ENCODE data around the gene COG5.

Gene COG5

GRCh38 chr7:107274506-107274905 is 289.2 kb downstream of the COG5 start:
- Histone ChIP-seq H3K9me3 (ENCODE audit: control insufficient read depth in 1 of 2, low read length in 2 of 2) (no peaks in the 10 kb centered on the region), H3K4me3 (ENCODE audit: low read depth in 1 of 2, low read length in 2 of 2) (no peak overlapping the region), H3K4me1 (ENCODE audit: control insufficient read depth in 1 of 2, insufficient read depth in 2 of 2, low read length in 2 of 2) (peaks cover 2 to 4% of the 10 kb centered on the region in 2 donors), H3K27ac (ENCODE audit: low read depth, low read length) (no peak overlapping the region), H3K9ac (ENCODE audit: low read depth in 1 of 2, low read length in 2 of 2) (no peak overlapping the region), H3K36me3 (ENCODE audit: control insufficient read depth in 1 of 2, insufficient read depth in 2 of 2, low read length in 2 of 2) (no peaks in the 10 kb centered on the region), H3K27me3 (ENCODE audit: control insufficient read depth in 1 of 2, insufficient read depth in 2 of 2, low read length in 2 of 2) (no peaks in the 10 kb centered on the region)

- no peak overlapping the region for H3K27ac ChIP-seq (ENCODE audit: low read depth, low read length)
- no peak overlapping the region for H3K4me3 ChIP-seq (ENCODE audit: low read depth in 1 of 2, low read length in 2 of 2)
- no peak overlapping the region for H3K9ac ChIP-seq (ENCODE audit: low read depth in 1 of 2, low read length in 2 of 2)
- H3K9me3 ChIP-seq (ENCODE audit: control insufficient read depth in 1 of 2, low read length in 2 of 2): no peaks in the 10 kb centered on the region
- H3K27me3 ChIP-seq (ENCODE audit: control insufficient read depth in 1 of 2, insufficient read depth in 2 of 2, low read length in 2 of 2): no peaks in the 10 kb centered on the region
- no peaks in the 10 kb centered on the region for H3K36me3 ChIP-seq (ENCODE audit: control insufficient read depth in 1 of 2, insufficient read depth in 2 of 2, low read length in 2 of 2)
- H3K4me1 ChIP-seq (ENCODE audit: control insufficient read depth in 1 of 2, insufficient read depth in 2 of 2, low read length in 2 of 2): peaks cover 3 to 6% of the 10 kb centered on the region in 2 donors
Observed at GRCh38 chr7:107269790-107270189, 293.9 kb downstream of the COG5 start.

- Histone ChIP-seq H3K36me3 (ENCODE audit: control insufficient read depth in 1 of 2, insufficient read depth in 2 of 2, low read length in 2 of 2) (no peaks in the 10 kb centered on the region), H3K27me3 (ENCODE audit: control insufficient read depth in 1 of 2, insufficient read depth in 2 of 2, low read length in 2 of 2) (no peaks in the 10 kb centered on the region), H3K4me3 (ENCODE audit: low read depth in 1 of 2, low read length in 2 of 2) (no peak overlapping the region), H3K9ac (ENCODE audit: low read depth in 1 of 2, low read length in 2 of 2) (no peak overlapping the region), H3K27ac (ENCODE audit: low read depth, low read length) (no peak overlapping the region), H3K9me3 (ENCODE audit: control insufficient read depth in 1 of 2, low read length in 2 of 2) (no peaks in the 10 kb centered on the region), H3K4me1 (ENCODE audit: control insufficient read depth in 1 of 2, insufficient read depth in 2 of 2, low read length in 2 of 2) (peaks cover 3 to 6% of the 10 kb centered on the region in 2 donors)
Observed at GRCh38 chr7:107268594-107268993, 295.1 kb downstream of the COG5 start.

GRCh38 chr7:107267138-107267537 is 296.6 kb downstream of the COG5 start:
- H3K36me3 ChIP-seq (ENCODE audit: control insufficient read depth in 1 of 2, insufficient read depth in 2 of 2, low read length in 2 of 2): peaks cover 0 to under 1% of the 10 kb centered on the region in 2 donors
- no peak overlapping the region for H3K27ac ChIP-seq (ENCODE audit: low read depth, low read length)
- no peaks in the 10 kb centered on the region for H3K9me3 ChIP-seq (ENCODE audit: control insufficient read depth in 1 of 2, low read length in 2 of 2)
- no peaks in the 10 kb centered on the region for H3K27me3 ChIP-seq (ENCODE audit: control insufficient read depth in 1 of 2, insufficient read depth in 2 of 2, low read length in 2 of 2)
- no peak overlapping the region for H3K4me3 ChIP-seq (ENCODE audit: low read depth in 1 of 2, low read length in 2 of 2)
- H3K4me1 ChIP-seq (ENCODE audit: control insufficient read depth in 1 of 2, insufficient read depth in 2 of 2, low read length in 2 of 2): peaks cover 3 to 6% of the 10 kb centered on the region in 2 donors
- H3K9ac ChIP-seq (ENCODE audit: low read depth in 1 of 2, low read length in 2 of 2): no peak overlapping the region

- H3K9ac ChIP-seq (ENCODE audit: low read depth in 1 of 2, low read length in 2 of 2): no peak overlapping the region
- peaks cover 0 to 4% of the 10 kb centered on the region in 2 donors for H3K36me3 ChIP-seq (ENCODE audit: control insufficient read depth in 1 of 2, insufficient read depth in 2 of 2, low read length in 2 of 2)
- H3K4me3 ChIP-seq (ENCODE audit: low read depth in 1 of 2, low read length in 2 of 2): no peak overlapping the region
- peaks cover 3 to 4% of the 10 kb centered on the region in 2 donors for H3K4me1 ChIP-seq (ENCODE audit: control insufficient read depth in 1 of 2, insufficient read depth in 2 of 2, low read length in 2 of 2)
- H3K27ac ChIP-seq (ENCODE audit: low read depth, low read length): no peak overlapping the region
- H3K9me3 ChIP-seq (ENCODE audit: control insufficient read depth in 1 of 2, low read length in 2 of 2): no peaks in the 10 kb centered on the region
- no peaks in the 10 kb centered on the region for H3K27me3 ChIP-seq (ENCODE audit: control insufficient read depth in 1 of 2, insufficient read depth in 2 of 2, low read length in 2 of 2)
Observed at GRCh38 chr7:107264723-107265122, 299.0 kb downstream of the COG5 start.

- no peaks in the 10 kb centered on the region for H3K4me1 ChIP-seq (ENCODE audit: control insufficient read depth in 1 of 2, insufficient read depth in 2 of 2, low read length in 2 of 2)
- H3K36me3 ChIP-seq (ENCODE audit: control insufficient read depth in 1 of 2, insufficient read depth in 2 of 2, low read length in 2 of 2): peaks cover 0 to 4% of the 10 kb centered on the region in 2 donors
- no peaks in the 10 kb centered on the region for H3K27me3 ChIP-seq (ENCODE audit: control insufficient read depth in 1 of 2, insufficient read depth in 2 of 2, low read length in 2 of 2)
- H3K27ac ChIP-seq (ENCODE audit: low read depth, low read length): no peak overlapping the region
- no peaks in the 10 kb centered on the region for H3K9me3 ChIP-seq (ENCODE audit: control insufficient read depth in 1 of 2, low read length in 2 of 2)
- no peak overlapping the region for H3K9ac ChIP-seq (ENCODE audit: low read depth in 1 of 2, low read length in 2 of 2)
- H3K4me3 ChIP-seq (ENCODE audit: low read depth in 1 of 2, low read length in 2 of 2): no peak overlapping the region
Observed at GRCh38 chr7:107262857-107263256, 300.9 kb downstream of the COG5 start.

GRCh38 chr7:107258737-107259136 is 305.0 kb downstream of the COG5 start:
- Histone ChIP-seq H3K9ac (ENCODE audit: low read depth in 1 of 2, low read length in 2 of 2) (no peak overlapping the region), H3K27me3 (ENCODE audit: control insufficient read depth in 1 of 2, insufficient read depth in 2 of 2, low read length in 2 of 2) (no peaks in the 10 kb centered on the region), H3K9me3 (ENCODE audit: control insufficient read depth in 1 of 2, low read length in 2 of 2) (no peaks in the 10 kb centered on the region), H3K36me3 (ENCODE audit: control insufficient read depth in 1 of 2, insufficient read depth in 2 of 2, low read length in 2 of 2) (peaks cover 0 to 4% of the 10 kb centered on the region in 2 donors), H3K27ac (ENCODE audit: low read depth, low read length) (no peak overlapping the region), H3K4me3 (ENCODE audit: low read depth in 1 of 2, low read length in 2 of 2) (no peak overlapping the region), H3K4me1 (ENCODE audit: control insufficient read depth in 1 of 2, insufficient read depth in 2 of 2, low read length in 2 of 2) (no peaks in the 10 kb centered on the region)

GRCh38 chr7:107255602-107256001 is 308.1 kb downstream of the COG5 start:
- H3K36me3 ChIP-seq (ENCODE audit: control insufficient read depth in 1 of 2, insufficient read depth in 2 of 2, low read length in 2 of 2): no peaks in the 10 kb centered on the region
- H3K27ac ChIP-seq (ENCODE audit: low read depth, low read length): no peak overlapping the region
- no peak overlapping the region for H3K9ac ChIP-seq (ENCODE audit: low read depth in 1 of 2, low read length in 2 of 2)
- no peaks in the 10 kb centered on the region for H3K4me1 ChIP-seq (ENCODE audit: control insufficient read depth in 1 of 2, insufficient read depth in 2 of 2, low read length in 2 of 2)
- H3K4me3 ChIP-seq (ENCODE audit: low read depth in 1 of 2, low read length in 2 of 2): no peak overlapping the region
- no peaks in the 10 kb centered on the region for H3K27me3 ChIP-seq (ENCODE audit: control insufficient read depth in 1 of 2, insufficient read depth in 2 of 2, low read length in 2 of 2)
- no peaks in the 10 kb centered on the region for H3K9me3 ChIP-seq (ENCODE audit: control insufficient read depth in 1 of 2, low read length in 2 of 2)

- Histone ChIP-seq H3K9me3 (ENCODE audit: control insufficient read depth in 1 of 2, low read length in 2 of 2) (no peaks in the 10 kb centered on the region), H3K9ac (ENCODE audit: low read depth in 1 of 2, low read length in 2 of 2) (no peak overlapping the region), H3K36me3 (ENCODE audit: control insufficient read depth in 1 of 2, insufficient read depth in 2 of 2, low read length in 2 of 2) (no peaks in the 10 kb centered on the region), H3K27me3 (ENCODE audit: control insufficient read depth in 1 of 2, insufficient read depth in 2 of 2, low read length in 2 of 2) (no peaks in the 10 kb centered on the region), H3K4me1 (ENCODE audit: control insufficient read depth in 1 of 2, insufficient read depth in 2 of 2, low read length in 2 of 2) (no peaks in the 10 kb centered on the region), H3K27ac (ENCODE audit: low read depth, low read length) (no peak overlapping the region), H3K4me3 (ENCODE audit: low read depth in 1 of 2, low read length in 2 of 2) (no peak overlapping the region)
Observed at GRCh38 chr7:107254398-107254985, 309.2 kb downstream of the COG5 start.

GRCh38 chr7:107253599-107253998 is 310.1 kb downstream of the COG5 start:
- H3K4me3 ChIP-seq (ENCODE audit: low read depth in 1 of 2, low read length in 2 of 2): no peak overlapping the region

GRCh38 chr7:107251963-107252362 is 311.8 kb downstream of the COG5 start:
- Histone ChIP-seq H3K4me3 (ENCODE audit: low read depth in 1 of 2, low read length in 2 of 2) (no peak overlapping the region), H3K27ac (ENCODE audit: low read depth, low read length) (no peak overlapping the region), H3K9ac (ENCODE audit: low read depth in 1 of 2, low read length in 2 of 2) (no peak overlapping the region), H3K9me3 (ENCODE audit: control insufficient read depth in 1 of 2, low read length in 2 of 2) (no peaks in the 10 kb centered on the region), H3K27me3 (ENCODE audit: control insufficient read depth in 1 of 2, insufficient read depth in 2 of 2, low read length in 2 of 2) (no peaks in the 10 kb centered on the region), H3K36me3 (ENCODE audit: control insufficient read depth in 1 of 2, insufficient read depth in 2 of 2, low read length in 2 of 2) (peaks cover 0 to 8% of the 10 kb centered on the region in 2 donors), H3K4me1 (ENCODE audit: control insufficient read depth in 1 of 2, insufficient read depth in 2 of 2, low read length in 2 of 2) (no peaks in the 10 kb centered on the region)

More at GRCh38 chr7:107253599-107253998, 310.1 kb downstream of the COG5 start:
- Histone ChIP-seq H3K27me3 (ENCODE audit: control insufficient read depth in 1 of 2, insufficient read depth in 2 of 2, low read length in 2 of 2) (no peaks in the 10 kb centered on the region), H3K36me3 (ENCODE audit: control insufficient read depth in 1 of 2, insufficient read depth in 2 of 2, low read length in 2 of 2) (no peaks in the 10 kb centered on the region), H3K9me3 (ENCODE audit: control insufficient read depth in 1 of 2, low read length in 2 of 2) (no peaks in the 10 kb centered on the region), H3K27ac (ENCODE audit: low read depth, low read length) (no peak overlapping the region), H3K4me1 (ENCODE audit: control insufficient read depth in 1 of 2, insufficient read depth in 2 of 2, low read length in 2 of 2) (no peaks in the 10 kb centered on the region), H3K9ac (ENCODE audit: low read depth in 1 of 2, low read length in 2 of 2) (no peak overlapping the region)

Measured in duodenal mucosa (tissue), 2 donors.